Central memory CD8-positive, alpha-beta T cell (primary cell): Measurements from ENCODE around the gene CYSTM1.

Experiments
- ATAC-seq: fragments of 150-1000 bp; cut with Tn5 transposase; replicated peaks from 2 replicates; pipeline ENCODE4 v1.10.0; 2022; ENCODE audit warnings: mild to moderate bottlenecking, moderate FRiP score, moderate number of reproducible peaks; ENCODE audit not compliant: poor library complexity, severe bottlenecking; ENCODE audit errors: extremely low read depth
- DNase-seq, 2 donors: peaks; one replicate each; pipeline ENCODE4 v3.0.0; 2021; ENCODE audit warnings: low spot score in 2 of 2
- H3K27ac Mint-ChIP-seq: one replicate; pipeline ENCODE4 v1.8.0; 2022; ENCODE audit warnings: low read depth, mild to moderate bottlenecking, moderate library complexity, mixed read lengths
- H3K27me3 Mint-ChIP-seq: one replicate; pipeline ENCODE4 v1.8.0; 2022; ENCODE audit warnings: mixed read lengths
- H3K36me3 Mint-ChIP-seq: one replicate; pipeline ENCODE4 v1.8.0; 2022; ENCODE audit warnings: mild to moderate bottlenecking, moderate library complexity, mixed read lengths; ENCODE audit not compliant: insufficient read depth
- H3K4me1 Mint-ChIP-seq: one replicate; pipeline ENCODE4 v1.8.0; 2022; ENCODE audit warnings: mixed read lengths
- H3K4me3 Mint-ChIP-seq: one replicate; pipeline ENCODE4 v1.8.0; 2022; ENCODE audit warnings: mild to moderate bottlenecking, moderate library complexity, mixed read lengths
- H3K9me3 Mint-ChIP-seq: one replicate; pipeline ENCODE4 v1.8.0; 2022; ENCODE audit warnings: mixed read lengths

CYSTM1 gene, protein sequence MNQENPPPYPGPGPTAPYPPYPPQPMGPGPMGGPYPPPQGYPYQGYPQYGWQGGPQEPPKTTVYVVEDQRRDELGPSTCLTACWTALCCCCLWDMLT

DNA sequence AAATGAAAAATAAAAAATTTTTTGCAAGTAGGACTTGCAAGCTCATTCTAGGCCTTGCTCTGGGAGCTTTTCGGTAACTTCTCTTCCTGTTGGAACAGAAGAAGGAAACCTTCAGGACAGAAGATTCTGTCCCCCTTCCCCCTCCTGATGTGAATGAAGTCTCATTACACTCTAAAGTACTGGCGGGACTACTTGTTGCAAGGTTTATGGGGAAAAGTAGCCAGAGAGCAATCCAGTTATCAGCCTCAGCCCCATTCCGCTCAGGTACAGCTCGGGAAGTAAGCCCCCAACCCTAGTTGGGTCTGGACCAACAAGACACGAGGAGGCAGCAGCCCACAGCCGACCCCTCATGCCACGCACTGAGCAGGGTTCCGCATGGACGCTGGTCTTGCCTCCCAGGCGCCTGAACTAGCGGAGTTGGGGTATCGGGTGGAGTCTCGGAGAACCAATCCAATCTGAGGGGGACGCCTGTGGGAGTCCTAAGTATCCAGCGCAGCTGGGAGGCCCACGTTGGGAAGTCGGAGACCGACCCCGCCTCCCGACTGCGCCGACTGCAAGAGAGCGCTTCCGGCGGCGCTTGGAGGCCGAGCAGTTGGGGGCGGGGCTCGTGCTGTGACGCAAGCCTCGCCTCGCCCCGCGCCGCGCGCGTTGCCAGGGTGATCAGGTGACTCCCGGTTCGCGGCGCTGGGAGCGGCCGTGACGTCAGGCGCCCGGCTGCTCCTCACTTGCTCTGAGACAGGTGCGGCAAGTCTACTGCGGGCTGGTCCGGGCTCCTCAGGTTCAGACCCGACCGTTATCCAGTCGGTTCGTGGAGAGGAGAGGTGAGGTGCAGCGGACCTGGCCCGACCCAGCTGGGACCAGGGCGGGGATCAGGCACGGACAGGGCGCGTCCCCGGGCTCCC, at the start of gene CYSTM1:
CYSTM1 (plus strand) TSS at position 724 of the 902 bp plus-strand sequence. CDS start 19,278 bp downstream, outside the sequence.
- peaks cover 24% of the 10 kb centered on the region for H3K4me1 Mint-ChIP-seq
- peaks cover 9% of the 10 kb centered on the region for H3K27me3 Mint-ChIP-seq
- peak; percentile 92 to 96 for DNase-seq
- peak within 1 kb of the TSS; percentile 93 for H3K4me3 Mint-ChIP-seq
- peak; percentile 90 for ATAC-seq
- H3K27ac Mint-ChIP-seq = peak within 1 kb of the TSS; percentile 97
- H3K36me3 Mint-ChIP-seq = peaks cover 8% of the 10 kb centered on the region
- H3K9me3 Mint-ChIP-seq = no peaks in the 10 kb centered on the region

DNA sequence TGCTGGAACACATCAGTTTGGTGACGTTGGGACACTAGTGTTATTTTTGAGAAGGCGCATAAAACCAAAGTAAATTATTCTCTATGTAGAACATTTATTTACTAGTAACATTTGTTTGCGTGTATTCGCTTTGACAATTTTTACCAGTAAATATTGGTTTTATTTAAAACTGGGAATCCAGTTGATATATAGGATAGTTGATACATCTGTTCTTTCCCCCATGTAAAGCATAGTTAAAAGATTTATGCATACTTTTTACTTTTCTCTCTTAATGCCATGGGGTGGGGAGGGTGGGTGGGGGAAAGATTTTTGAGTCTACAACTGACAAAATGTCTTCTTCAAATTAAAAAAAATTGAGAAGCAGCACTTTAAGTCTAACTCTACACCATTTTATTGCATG, 49.4 kb upstream of the CYSTM1 start, which contains the start of gene IGIP:
IGIP (plus strand) TSS at position 301 of the 400 bp plus-strand sequence. CDS start 2,540 bp downstream, outside the sequence.
- Mint-ChIP-seq H3K36me3 (no peaks in the 10 kb centered on the region), H3K27me3 (no peaks in the 10 kb centered on the region), H3K4me1 (peaks cover 28% of the 10 kb centered on the region), H3K4me3 (no peak within 1 kb of the TSS), H3K9me3 (no peaks in the 10 kb centered on the region), H3K27ac (no peak within 1 kb of the TSS)
- ATAC-seq = no peak
- no peak for DNase-seq

DNA sequence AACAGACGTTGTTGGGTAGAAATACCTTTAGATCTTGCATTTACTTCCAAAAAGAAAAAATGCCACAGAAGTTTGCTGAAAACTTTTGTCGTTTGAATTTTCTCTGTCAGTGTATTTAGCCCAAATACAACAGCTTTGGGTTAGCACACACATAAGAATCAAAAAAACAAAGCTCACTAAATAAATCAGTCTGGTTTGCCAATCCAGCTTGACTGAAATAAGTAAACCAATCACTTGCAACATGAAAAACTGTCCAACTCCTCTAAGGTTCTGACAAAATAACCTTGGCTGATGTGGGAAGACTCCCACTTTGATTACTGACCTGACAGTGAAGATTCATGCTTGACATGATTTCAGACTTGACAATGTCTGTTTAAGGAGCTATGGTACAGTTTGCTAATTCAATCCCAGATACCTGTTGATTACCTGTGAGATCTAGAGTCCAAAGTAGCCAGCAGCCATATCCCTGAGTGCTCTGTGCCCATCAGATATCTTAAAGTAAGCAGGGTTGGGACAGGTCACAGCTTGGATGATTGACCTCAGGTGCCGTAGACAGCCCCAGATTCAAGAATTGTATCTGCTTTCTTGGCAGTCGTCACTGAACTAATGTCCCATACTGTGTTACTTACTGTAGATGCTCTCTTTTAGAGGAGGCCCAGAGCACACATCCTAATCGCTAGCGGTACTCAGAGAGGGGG, 48.5 kb upstream of the CYSTM1 start:
- ATAC-seq = no peak
- Mint-ChIP-seq H3K27me3 (no peaks in the 10 kb centered on the region), H3K36me3 (no peaks in the 10 kb centered on the region), H3K9me3 (no peaks in the 10 kb centered on the region), H3K4me1 (peaks cover 30% of the 10 kb centered on the region), H3K4me3 (no peak overlapping the region), H3K27ac (no peak overlapping the region)
- no peak for DNase-seq

DNA sequence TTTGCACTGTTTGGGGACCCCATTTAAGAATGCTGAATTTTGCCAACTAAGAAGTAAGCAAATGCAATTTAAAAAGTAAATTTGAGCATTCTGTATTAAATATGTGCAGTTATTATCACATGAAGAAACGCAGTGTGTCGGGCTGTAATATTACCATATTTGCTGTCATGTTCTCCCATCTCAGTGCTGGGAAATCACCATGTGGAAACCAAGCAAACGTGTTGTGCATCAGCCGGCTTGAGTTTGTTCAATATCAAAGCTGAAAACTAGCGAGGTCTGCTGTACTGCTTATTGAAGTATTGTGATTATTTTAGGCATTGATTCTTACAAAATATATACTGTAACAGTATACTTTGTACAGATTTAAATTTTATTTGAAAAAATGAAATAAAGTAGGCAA, 46.6 kb upstream of the CYSTM1 start:
- H3K27ac Mint-ChIP-seq = no peak overlapping the region
- H3K4me3 Mint-ChIP-seq = no peak overlapping the region
- H3K36me3 Mint-ChIP-seq = peaks cover 1% of the 10 kb centered on the region
- DNase-seq (no peak), ATAC-seq (no peak)
- no peaks in the 10 kb centered on the region for H3K27me3 Mint-ChIP-seq
- no peaks in the 10 kb centered on the region for H3K9me3 Mint-ChIP-seq
- H3K4me1 Mint-ChIP-seq = peaks cover 36% of the 10 kb centered on the region

DNA sequence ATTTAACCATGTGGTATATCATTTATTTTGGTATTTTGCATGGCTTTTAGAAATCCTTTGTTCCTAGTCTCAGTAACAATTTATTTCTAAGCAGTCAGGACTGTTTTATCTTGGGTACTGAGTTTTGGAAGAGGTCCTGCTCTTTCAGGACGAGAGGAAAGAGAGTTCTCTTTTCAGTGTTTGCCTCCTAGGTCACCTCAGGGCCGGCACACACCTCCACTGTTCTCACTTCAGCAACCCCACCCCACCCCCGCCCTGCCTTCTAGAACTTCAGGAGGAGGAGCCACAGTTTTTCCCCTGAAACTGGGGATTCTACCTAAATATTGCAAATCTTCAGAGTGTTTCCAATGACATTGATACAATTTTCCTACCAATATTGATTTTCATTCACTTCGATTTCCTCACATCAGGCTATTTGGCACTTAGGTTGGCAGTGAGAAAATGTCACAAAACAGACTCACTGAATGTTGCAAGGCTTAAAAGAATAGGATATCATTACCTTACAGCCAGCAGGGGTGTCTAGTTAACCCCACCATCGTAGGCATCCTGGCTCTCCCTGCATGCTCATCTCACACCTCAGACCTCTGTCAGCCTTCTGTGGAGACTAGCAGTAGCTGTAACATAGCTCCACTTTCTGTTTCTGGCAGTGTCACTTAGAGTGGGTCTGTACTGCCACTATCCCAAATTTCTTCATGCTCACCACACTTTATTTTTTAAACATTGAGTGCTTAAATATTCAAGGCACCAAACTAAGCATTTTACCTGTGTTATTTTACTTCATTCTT, 43.8 kb upstream of the CYSTM1 start:
- Mint-ChIP-seq H3K9me3 (no peaks in the 10 kb centered on the region), H3K27ac (no peak overlapping the region), H3K27me3 (no peaks in the 10 kb centered on the region), H3K4me1 (peaks cover 40% of the 10 kb centered on the region), H3K36me3 (peaks cover 1% of the 10 kb centered on the region), H3K4me3 (no peak overlapping the region)
- DNase-seq (no peak), ATAC-seq (no peak)

DNA sequence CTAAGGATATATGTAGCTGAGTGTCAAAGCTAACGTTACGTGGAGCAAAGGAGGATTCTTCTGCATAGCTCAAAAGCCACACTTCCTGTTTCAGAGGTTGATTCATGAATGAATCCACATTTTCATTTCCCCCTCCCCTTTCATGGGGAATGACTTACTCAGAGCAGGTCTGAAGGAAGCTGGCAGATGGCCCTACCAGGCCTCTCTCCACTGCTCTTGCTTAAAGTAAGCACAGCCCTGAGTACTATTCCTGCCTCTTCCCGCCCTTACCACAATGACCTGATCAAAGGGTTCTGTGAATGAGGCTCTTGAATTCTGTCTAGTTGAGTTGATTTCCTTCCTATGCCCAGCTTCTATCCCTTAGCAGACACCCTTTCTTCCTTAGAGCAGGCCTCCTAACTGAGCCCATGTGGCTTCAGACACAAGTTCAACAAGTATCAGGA, 43.0 kb upstream of the CYSTM1 start:
- peaks cover 40% of the 10 kb centered on the region for H3K4me1 Mint-ChIP-seq
- no peaks in the 10 kb centered on the region for H3K27me3 Mint-ChIP-seq
- ATAC-seq = no peak
- no peak overlapping the region for H3K4me3 Mint-ChIP-seq
- no peak for DNase-seq
- H3K36me3 Mint-ChIP-seq = peaks cover 1% of the 10 kb centered on the region
- no peak overlapping the region for H3K27ac Mint-ChIP-seq
- no peaks in the 10 kb centered on the region for H3K9me3 Mint-ChIP-seq

DNA sequence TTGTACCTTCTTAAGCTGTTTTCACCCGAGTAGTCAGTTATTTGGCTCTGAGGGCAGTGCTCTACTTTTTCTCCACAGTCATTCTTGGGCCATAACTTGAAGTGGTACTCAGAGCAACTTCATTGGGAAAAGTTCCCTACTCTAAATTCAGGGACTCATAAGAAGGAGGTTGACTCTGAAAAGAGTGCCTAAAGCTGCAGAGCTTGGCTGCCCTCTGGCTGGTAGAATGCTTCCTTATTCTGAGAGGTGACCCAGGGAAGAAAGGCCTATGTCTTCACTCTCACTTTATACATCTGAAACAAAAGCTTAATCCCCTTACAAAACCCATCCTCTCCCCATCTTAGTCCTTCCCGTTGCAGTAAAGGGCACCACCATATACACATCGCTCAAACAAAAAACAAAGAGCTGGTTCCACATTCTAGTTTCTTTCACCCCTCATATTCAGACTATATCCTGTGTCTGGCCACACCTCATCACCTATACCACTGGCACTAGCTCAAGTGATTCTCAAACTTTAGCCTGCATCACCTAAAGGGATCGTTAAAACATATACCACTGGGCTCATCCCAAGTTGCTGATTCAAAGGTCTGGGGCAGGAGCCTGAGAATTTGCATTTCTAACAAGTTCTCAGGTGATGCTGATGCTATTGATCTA, 41.3 kb upstream of the CYSTM1 start:
- Mint-ChIP-seq H3K4me1 (peaks cover 46% of the 10 kb centered on the region), H3K9me3 (no peaks in the 10 kb centered on the region), H3K27me3 (no peaks in the 10 kb centered on the region), H3K27ac (no peak overlapping the region), H3K36me3 (peaks cover 1% of the 10 kb centered on the region), H3K4me3 (peak overlapping the region; percentile 0)
- no peak for ATAC-seq
- DNase-seq = peak in 1 of 2 donors; percentile 0

DNA sequence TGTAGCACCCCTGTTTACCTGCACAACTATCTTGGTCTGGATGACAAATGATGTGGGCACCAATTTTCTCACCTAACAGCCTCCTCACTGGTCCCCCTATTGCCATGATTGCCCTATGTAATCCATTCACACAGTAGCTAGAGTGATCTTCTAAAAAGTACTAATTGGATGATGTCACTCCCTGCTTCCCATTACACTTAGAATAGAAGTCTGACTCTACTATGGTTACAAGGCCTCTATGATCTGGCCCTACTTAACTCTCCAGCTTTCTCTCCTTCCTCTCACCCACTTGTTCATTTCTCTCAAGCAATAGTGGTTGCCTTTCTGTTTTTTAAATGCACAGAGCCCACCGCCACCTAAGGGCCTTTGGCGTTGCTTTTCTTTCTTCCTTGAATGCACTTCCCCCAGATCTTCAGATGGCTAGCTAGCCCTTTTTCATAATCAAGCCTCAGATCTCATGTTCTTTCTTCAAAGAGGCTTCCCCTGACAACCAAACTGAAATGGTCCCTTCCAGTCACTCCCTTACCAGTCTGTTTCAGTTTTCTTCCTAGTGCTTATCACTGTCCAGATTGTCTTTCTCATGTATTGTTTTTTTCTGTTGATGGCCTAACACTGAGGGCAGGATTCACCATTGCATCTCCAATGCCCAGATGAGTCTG, 40.6 kb upstream of the CYSTM1 start:
- H3K4me3 Mint-ChIP-seq = no peak overlapping the region

DNA sequence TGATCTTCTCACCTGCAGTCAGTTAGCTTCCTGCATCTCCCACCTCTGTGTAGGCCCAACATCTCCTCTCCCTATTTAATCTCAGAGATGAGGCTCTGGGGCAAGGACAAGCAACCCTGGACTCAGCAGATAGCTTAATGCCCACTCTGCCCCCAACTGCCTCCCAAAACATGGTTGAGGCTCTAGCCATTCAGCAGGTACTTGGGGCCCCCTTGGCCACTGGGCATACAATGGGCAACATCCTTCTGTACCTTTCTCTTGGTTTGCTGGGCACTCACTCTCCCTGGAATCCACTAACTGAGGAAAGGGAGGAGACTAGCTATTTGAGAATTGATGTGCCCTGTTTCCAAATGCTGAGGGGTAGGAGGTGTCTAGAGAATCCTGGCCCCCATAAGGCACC, 39.9 kb upstream of the CYSTM1 start:
- peaks cover 1% of the 10 kb centered on the region for H3K36me3 Mint-ChIP-seq
- peaks cover 47% of the 10 kb centered on the region for H3K4me1 Mint-ChIP-seq
- DNase-seq (peak in 1 of 2 donors; percentile 5), ATAC-seq (no peak)
- H3K27ac Mint-ChIP-seq = no peak overlapping the region
- no peaks in the 10 kb centered on the region for H3K9me3 Mint-ChIP-seq
- no peaks in the 10 kb centered on the region for H3K27me3 Mint-ChIP-seq
- no peak overlapping the region for H3K4me3 Mint-ChIP-seq

More for the DNA sequence above, 40.6 kb upstream of the CYSTM1 start:
- Mint-ChIP-seq H3K4me1 (peaks cover 46% of the 10 kb centered on the region), H3K27me3 (no peaks in the 10 kb centered on the region), H3K36me3 (peaks cover 1% of the 10 kb centered on the region), H3K27ac (no peak overlapping the region), H3K9me3 (no peaks in the 10 kb centered on the region)
- ATAC-seq (no peak), DNase-seq (no peak)

DNA sequence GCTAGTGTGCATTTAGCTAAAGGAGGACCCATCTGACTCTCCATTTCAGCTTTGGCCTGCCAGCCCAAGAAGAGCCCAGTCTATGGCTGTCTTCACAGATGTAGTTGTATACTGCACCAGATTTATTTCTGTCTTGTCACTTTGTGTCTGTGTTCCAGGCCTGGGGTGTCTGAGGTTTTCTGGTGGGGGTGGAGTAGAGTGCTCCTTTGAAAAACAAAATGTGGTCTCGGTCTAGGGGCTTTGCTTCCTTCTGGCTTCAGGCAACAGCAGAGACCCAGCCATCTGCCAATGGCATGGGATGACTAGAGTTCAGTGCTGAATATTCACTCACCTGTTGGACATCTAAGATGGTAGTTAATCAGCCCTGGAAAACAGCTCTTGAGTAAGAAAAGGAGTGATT, 38.4 kb upstream of the CYSTM1 start:
- Mint-ChIP-seq H3K27ac (no peak overlapping the region), H3K27me3 (no peaks in the 10 kb centered on the region), H3K4me1 (peaks cover 46% of the 10 kb centered on the region), H3K36me3 (peaks cover 1% of the 10 kb centered on the region), H3K4me3 (no peak overlapping the region), H3K9me3 (no peaks in the 10 kb centered on the region)
- ATAC-seq (no peak), DNase-seq (no peak)

DNA sequence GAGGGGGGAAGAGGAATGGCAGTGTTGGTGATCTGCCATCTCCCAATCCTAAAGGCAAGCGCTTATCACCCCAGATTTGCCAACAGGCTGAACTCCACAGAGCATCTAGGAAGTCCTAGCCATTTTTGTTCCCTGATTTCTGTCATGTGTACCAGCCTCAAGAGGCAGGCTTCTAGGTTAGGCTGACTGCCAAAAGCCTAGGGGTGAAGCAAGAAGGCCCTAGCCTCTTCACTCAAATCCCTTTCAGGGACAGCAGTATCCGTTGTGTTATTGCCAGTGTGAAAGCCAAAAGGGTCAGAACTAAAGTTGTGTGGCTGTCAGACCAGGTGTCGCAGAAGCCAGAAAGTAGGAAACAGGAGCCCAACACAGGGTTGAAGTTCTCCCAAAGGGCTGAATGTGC, 34.6 kb upstream of the CYSTM1 start:
- Mint-ChIP-seq H3K9me3 (no peaks in the 10 kb centered on the region), H3K27ac (no peak overlapping the region), H3K4me1 (peaks cover 36% of the 10 kb centered on the region), H3K36me3 (no peaks in the 10 kb centered on the region), H3K27me3 (peaks cover 10% of the 10 kb centered on the region), H3K4me3 (no peak overlapping the region)
- ATAC-seq (no peak), DNase-seq (no peak)
